H9 (cell line): Measurements from ENCODE around the gene SUV39H2. TPM values are rescaled to one million over a fixed set of nuclear protein-coding genes. Genes with fewer than 3 reads are reported as not detected.

ENCODE experiments used
- DNase-seq: peaks from one replicate; pipeline ENCODE4 v3.0.0-alpha.2; 2017
- H2AFZ ChIP-seq: one replicate; pipeline ENCODE4 v1.6.1; 2013; ENCODE audit warnings: mild to moderate bottlenecking, low read length, control low read depth, moderate library complexity
- H2AK5ac ChIP-seq: 2 replicates; pipeline ENCODE4 v1.6.1; 2013; ENCODE audit warnings: low read length, control low read depth, mixed read lengths; ENCODE audit not compliant: insufficient read length
- H2BK120ac ChIP-seq: one replicate; pipeline ENCODE4 v1.6.1; 2013; ENCODE audit warnings: low read depth, mild to moderate bottlenecking, low read length, control low read depth, inconsistent platforms; ENCODE audit not compliant: poor library complexity, severe bottlenecking
- H2BK12ac ChIP-seq: 2 replicates; pipeline ENCODE4 v1.6.1; 2013; ENCODE audit warnings: low read length, control low read depth, mixed read lengths, low read depth; ENCODE audit not compliant: insufficient read length
- H2BK15ac ChIP-seq: 2 replicates; pipeline ENCODE4 v1.6.1; 2013; ENCODE audit warnings: low read depth, low read length, control low read depth
- H2BK20ac ChIP-seq: one replicate; pipeline ENCODE4 v1.6.1; 2013; ENCODE audit warnings: low read depth, mild to moderate bottlenecking, low read length, control low read depth, inconsistent platforms; ENCODE audit not compliant: poor library complexity, severe bottlenecking
- H2BK5ac ChIP-seq: 2 replicates; pipeline ENCODE4 v1.6.1; 2013; ENCODE audit warnings: low read length, control low read depth, mixed read lengths; ENCODE audit not compliant: insufficient read length
- H3K14ac ChIP-seq: 2 replicates; pipeline ENCODE4 v1.6.1; 2013; ENCODE audit warnings: low read length, control low read depth; ENCODE audit not compliant: insufficient read depth
- H3K18ac ChIP-seq: 2 replicates; pipeline ENCODE4 v1.6.1; 2013; ENCODE audit warnings: low read depth, mild to moderate bottlenecking, mixed read lengths, low read length, control low read depth; ENCODE audit not compliant: insufficient read length
- H3K23ac ChIP-seq: 2 replicates; pipeline ENCODE4 v1.6.1; 2013; ENCODE audit warnings: low read length, control low read depth, mixed read lengths, low read depth; ENCODE audit not compliant: insufficient read length
- H3K23me2 ChIP-seq: 2 replicates; pipeline ENCODE4 v1.6.1; 2013; ENCODE audit warnings: low read depth, mild to moderate bottlenecking, mixed read lengths, low read length, control low read depth; ENCODE audit not compliant: insufficient read length, poor library complexity, severe bottlenecking
- H3K27ac ChIP-seq: 2 replicates; pipeline ENCODE4 v1.5.1; 2013; ENCODE audit warnings: low read length, control low read depth, mixed read lengths, low read depth; ENCODE audit not compliant: insufficient read length
- H3K27me3 ChIP-seq: 2 replicates; pipeline ENCODE4 v1.6.1; 2013; ENCODE audit warnings: low read length, control low read depth, inconsistent platforms; ENCODE audit not compliant: insufficient read depth
- H3K4ac ChIP-seq: 2 replicates; pipeline ENCODE4 v1.6.1; 2013; ENCODE audit warnings: low read depth, mild to moderate bottlenecking, control low read depth, inconsistent platforms, low read length, moderate library complexity
- H3K4me1 ChIP-seq: 2 replicates; pipeline ENCODE4 v1.6.1; 2013; ENCODE audit warnings: low read length, control low read depth, inconsistent platforms; ENCODE audit not compliant: insufficient read depth
- H3K4me2 ChIP-seq: 2 replicates; pipeline ENCODE4 v1.6.1; 2013; ENCODE audit warnings: low read length, control low read depth, mixed read lengths; ENCODE audit not compliant: insufficient read length, insufficient read depth
- H3K56ac ChIP-seq: 2 replicates; pipeline ENCODE4 v1.6.1; 2013; ENCODE audit warnings: low read depth, mild to moderate bottlenecking, mixed read lengths, low read length, control low read depth; ENCODE audit not compliant: insufficient read length
- H3K79me1 ChIP-seq: 2 replicates; pipeline ENCODE4 v1.6.1; 2013; ENCODE audit warnings: low read depth, mild to moderate bottlenecking, moderate library complexity, low read length, control low read depth, inconsistent platforms; ENCODE audit not compliant: insufficient read depth, poor library complexity, severe bottlenecking
- H3K79me2 ChIP-seq: 2 replicates; pipeline ENCODE4 v1.6.1; 2013; ENCODE audit warnings: low read length, control low read depth, inconsistent platforms; ENCODE audit not compliant: insufficient read depth
- H3K9ac ChIP-seq: 2 replicates; pipeline ENCODE4 v1.6.1; 2013; ENCODE audit warnings: low read length, control low read depth, mixed read lengths; ENCODE audit not compliant: insufficient read length; ENCODE audit errors: extremely low read depth
- H3K9me3 ChIP-seq: one replicate; pipeline ENCODE4 v1.6.1; 2013; ENCODE audit warnings: low read depth, low read length, inconsistent platforms; ENCODE audit not compliant: control insufficient read depth
- H3T11ph ChIP-seq: one replicate; pipeline ENCODE4 v1.6.1; 2013; ENCODE audit warnings: mild to moderate bottlenecking, low read length, control low read depth, inconsistent platforms
- H4K20me1 ChIP-seq: one replicate; pipeline ENCODE4 v1.6.1; 2013; ENCODE audit not compliant: control insufficient read depth, insufficient read length, insufficient read depth
- H4K5ac ChIP-seq: 2 replicates; pipeline ENCODE4 v1.6.1; 2013; ENCODE audit warnings: low read depth, mild to moderate bottlenecking, mixed read lengths, low read length, control low read depth; ENCODE audit not compliant: insufficient read length
- H4K8ac ChIP-seq: replicated peaks from 2 replicates; pipeline ENCODE4 v1.6.1; 2013; ENCODE audit warnings: low read length, control low read depth, mixed read lengths, low read depth; ENCODE audit not compliant: insufficient read length
- H4K91ac ChIP-seq: 2 replicates; pipeline ENCODE4 v1.6.1; 2013; ENCODE audit warnings: low read depth, mild to moderate bottlenecking, moderate library complexity, mixed read lengths, low read length, control low read depth; ENCODE audit not compliant: insufficient read length
- H3K27ac Mint-ChIP-seq, 3 experiments: 2 replicates in 2 of 3; 3 replicates in 1 of 3; pipeline ENCODE4 v1.8.0; 2020 to 2021; ENCODE audit warnings: mixed read lengths in 3 of 3, mild to moderate bottlenecking in 1 of 3, moderate library complexity in 1 of 3
- H3K27me3 Mint-ChIP-seq: 2 replicates; pipeline ENCODE4 v1.8.0; 2021; ENCODE audit warnings: low read depth, mild to moderate bottlenecking, moderate library complexity, mixed read lengths
- H3K36me3 Mint-ChIP-seq, 3 experiments: 2 replicates in 2 of 3; 3 replicates in 1 of 3; pipeline ENCODE4 v1.8.0; 2020 to 2021; ENCODE audit warnings: low read depth in 3 of 3, mixed read lengths in 3 of 3; ENCODE audit not compliant: insufficient read depth in 1 of 3
- H3K4me1 Mint-ChIP-seq, 2 experiments: 2 replicates each; pipeline ENCODE4 v1.8.0; 2020; ENCODE audit warnings: mixed read lengths in 2 of 2
- H3K4me3 Mint-ChIP-seq, 2 experiments: 2 replicates in 1 of 2; 3 replicates in 1 of 2; pipeline ENCODE4 v1.8.0; 2020 to 2021; ENCODE audit warnings: mild to moderate bottlenecking in 2 of 2, mixed read lengths in 2 of 2, moderate library complexity in 1 of 2
- H3K9me3 Mint-ChIP-seq, 2 experiments: 2 replicates in 1 of 2; 3 replicates in 1 of 2; pipeline ENCODE4 v1.8.0; 2020; ENCODE audit warnings: mild to moderate bottlenecking in 2 of 2, mixed read lengths in 2 of 2, moderate library complexity in 1 of 2
- WGBS: extraction: QIAGEN DNeasy Blood & Tissue Kit; methylation state at CpG from one replicate; pipeline ENCODE4 v1.1.7; 2013; ENCODE audit warnings: missing lambda C conversion rate, low lambda C conversion rate, mixed read lengths; ENCODE audit not compliant: insufficient read length; ENCODE audit errors: extremely low coverage; 5-methylcytosine and 5-hydroxymethylcytosine counted together
- total RNA-seq: library from RNA; stranded (reverse); gene quantifications from 2 replicates; pipeline ENCODE4 v1.2.1, GENCODE V29; 2021
- TF ChIP-seq, protein P1 (sequence below): fragments of 200-600 bp; sonication (generic); conservative IDR thresholded peaks from 3 replicates; pipeline ENCODE4 v1.8.0; 2021; ENCODE audit warnings: antibody characterized with exemption, mild to moderate bottlenecking

Gene SUV39H2
- total RNA-seq, 1 experiment from 2014 or later: 59.7 TPM

- Mint-ChIP-seq H3K9me3 (no peaks in the 10 kb centered on the region), H3K4me3 (no peak overlapping the region), H3K4me1 (peaks cover 16 to 23% of the 10 kb centered on the region in 2 experiments), H3K36me3 (peaks cover 4 to 23% (median 20%) of the 10 kb centered on the region in 3 experiments; a peak in 6 of 7 replicates), H3K27me3 (no peaks in the 10 kb centered on the region), H3K27ac (no peak overlapping the region)
- H2BK120ac ChIP-seq: no peak overlapping the region
- H3K4me2 ChIP-seq: no peak overlapping the region
- no peaks in the 10 kb centered on the region for H3K79me1 ChIP-seq
- no peak overlapping the region for H2BK12ac ChIP-seq
- H3K79me2 ChIP-seq: no peaks in the 10 kb centered on the region; the same call in 1 of the 2 replicates
- no peak overlapping the region for H2AK5ac ChIP-seq
- WGBS: no CpG with 5 or more reads among the region's 2 CpGs
- no peak overlapping the region for H3K9ac ChIP-seq
- H3K18ac ChIP-seq: no peak overlapping the region
- H4K8ac ChIP-seq: no peak overlapping the region
- DNase-seq: no peak
- no peak overlapping the region for H2BK5ac ChIP-seq
- H4K5ac ChIP-seq: no peak overlapping the region
- H3K9me3 ChIP-seq: no peaks in the 10 kb centered on the region
- no peak overlapping the region for H3K23ac ChIP-seq
- no peak overlapping the region for H2BK15ac ChIP-seq
- H2AFZ ChIP-seq: no peak overlapping the region
- TF ChIP-seq, protein P1, sequence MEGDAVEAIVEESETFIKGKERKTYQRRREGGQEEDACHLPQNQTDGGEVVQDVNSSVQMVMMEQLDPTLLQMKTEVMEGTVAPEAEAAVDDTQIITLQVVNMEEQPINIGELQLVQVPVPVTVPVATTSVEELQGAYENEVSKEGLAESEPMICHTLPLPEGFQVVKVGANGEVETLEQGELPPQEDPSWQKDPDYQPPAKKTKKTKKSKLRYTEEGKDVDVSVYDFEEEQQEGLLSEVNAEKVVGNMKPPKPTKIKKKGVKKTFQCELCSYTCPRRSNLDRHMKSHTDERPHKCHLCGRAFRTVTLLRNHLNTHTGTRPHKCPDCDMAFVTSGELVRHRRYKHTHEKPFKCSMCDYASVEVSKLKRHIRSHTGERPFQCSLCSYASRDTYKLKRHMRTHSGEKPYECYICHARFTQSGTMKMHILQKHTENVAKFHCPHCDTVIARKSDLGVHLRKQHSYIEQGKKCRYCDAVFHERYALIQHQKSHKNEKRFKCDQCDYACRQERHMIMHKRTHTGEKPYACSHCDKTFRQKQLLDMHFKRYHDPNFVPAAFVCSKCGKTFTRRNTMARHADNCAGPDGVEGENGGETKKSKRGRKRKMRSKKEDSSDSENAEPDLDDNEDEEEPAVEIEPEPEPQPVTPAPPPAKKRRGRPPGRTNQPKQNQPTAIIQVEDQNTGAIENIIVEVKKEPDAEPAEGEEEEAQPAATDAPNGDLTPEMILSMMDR: no peak
- H3K23me2 ChIP-seq: no peaks in the 10 kb centered on the region
- no peak overlapping the region for H3K14ac ChIP-seq
- no peak overlapping the region for H4K91ac ChIP-seq
- H4K20me1 ChIP-seq: no peaks in the 10 kb centered on the region
- H3K4ac ChIP-seq: no peak overlapping the region
- H3T11ph ChIP-seq: no peak overlapping the region
- H3K56ac ChIP-seq: no peak overlapping the region
- H3K4me1 ChIP-seq: peaks cover 5% of the 10 kb centered on the region; the same call in 1 of the 2 replicates
- H2BK20ac ChIP-seq: no peak overlapping the region
- no peak overlapping the region for H3K27ac ChIP-seq
- H3K27me3 ChIP-seq: no peaks in the 10 kb centered on the region
These were observed 5.4 kb upstream of the SUV39H2 start for GRCh38 chr10:14873090-14873760.
